ENCODE results near the gene GALNT14.

Gene GALNT14

GRCh38 chr2:30974092-30974491 is 164.1 kb downstream of the GALNT14 start:
- DNase-seq (ENCODE audit: low spot score), result no peak

- no peak for DNase-seq (ENCODE audit: low spot score)
Observed at GRCh38 chr2:30971231-30972025, 166.8 kb downstream of the GALNT14 start.

DNA sequence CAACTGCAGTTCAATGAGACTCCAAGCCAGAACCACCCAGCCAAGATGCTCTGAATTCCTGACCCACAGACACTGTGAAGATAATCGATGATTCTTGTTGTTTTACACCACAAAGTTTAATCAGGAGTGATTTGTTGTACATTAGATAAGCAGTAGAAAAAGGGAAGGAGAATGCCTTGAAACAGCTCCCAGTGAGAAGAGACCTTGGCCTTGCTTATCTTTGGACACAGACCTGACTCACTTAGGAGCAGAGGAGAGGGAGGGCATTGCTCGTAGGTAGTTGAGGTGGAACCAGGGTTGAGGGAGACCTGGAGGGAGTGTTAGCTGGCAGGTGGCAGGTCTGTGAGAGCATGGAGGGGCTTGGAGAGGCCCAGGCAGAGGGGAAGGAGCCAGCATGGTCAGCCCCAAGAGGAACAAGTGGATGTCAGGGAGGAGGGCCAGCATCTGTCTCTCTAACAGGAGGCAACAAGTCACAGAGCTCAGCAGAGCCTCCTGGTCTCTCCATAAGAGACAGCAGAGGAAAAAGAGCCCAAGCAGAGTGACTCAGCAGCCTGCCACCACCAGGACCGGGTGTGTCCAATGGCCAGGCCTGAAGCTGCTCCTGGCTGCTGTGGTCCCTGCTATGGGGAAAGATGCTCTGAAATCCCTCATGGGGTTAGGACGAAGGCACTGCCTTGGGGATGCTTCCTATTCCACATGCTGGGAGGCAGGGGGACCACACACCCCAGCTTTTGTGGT is 169.4 kb downstream of the GALNT14 start:
- no peak for DNase-seq (ENCODE audit: low spot score)

GRCh38 chr2:30966786-30967185 is 171.5 kb downstream of the GALNT14 start:
- DNase-seq (ENCODE audit: low spot score), result no peak

DNA sequence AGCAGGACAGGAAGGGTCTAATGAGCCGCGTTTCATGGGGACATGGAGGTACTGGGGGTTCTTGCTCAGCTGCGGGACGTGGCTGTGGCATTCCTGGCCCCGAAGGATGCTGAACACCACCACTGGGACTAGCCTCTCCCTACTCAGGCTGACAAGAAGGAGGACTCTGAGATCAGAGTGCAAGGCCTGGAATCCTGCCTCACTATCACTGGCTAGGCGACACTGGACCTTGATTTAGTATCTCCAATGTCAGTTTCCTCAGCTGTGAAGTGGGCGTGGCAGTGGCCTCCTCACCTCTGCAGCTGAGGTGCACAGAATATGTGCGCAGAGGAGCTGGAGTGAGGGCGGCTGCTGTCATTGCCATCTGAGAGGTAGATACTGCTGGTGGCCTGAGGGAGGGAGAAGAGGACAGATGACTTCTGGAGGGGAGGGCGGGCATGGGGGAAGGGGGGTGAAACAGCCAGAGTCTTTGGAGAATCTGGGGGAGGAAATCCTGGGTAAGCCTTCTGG is 173.2 kb downstream of the GALNT14 start:
- no peak for DNase-seq (ENCODE audit: low spot score)

- DNase-seq (ENCODE audit: low spot score), result no peak
Observed at GRCh38 chr2:30964334-30965005, 173.8 kb downstream of the GALNT14 start.

- DNase-seq (ENCODE audit: low spot score), result no peak
Observed at GRCh38 chr2:30963184-30963583, 175.1 kb downstream of the GALNT14 start.

DNA sequence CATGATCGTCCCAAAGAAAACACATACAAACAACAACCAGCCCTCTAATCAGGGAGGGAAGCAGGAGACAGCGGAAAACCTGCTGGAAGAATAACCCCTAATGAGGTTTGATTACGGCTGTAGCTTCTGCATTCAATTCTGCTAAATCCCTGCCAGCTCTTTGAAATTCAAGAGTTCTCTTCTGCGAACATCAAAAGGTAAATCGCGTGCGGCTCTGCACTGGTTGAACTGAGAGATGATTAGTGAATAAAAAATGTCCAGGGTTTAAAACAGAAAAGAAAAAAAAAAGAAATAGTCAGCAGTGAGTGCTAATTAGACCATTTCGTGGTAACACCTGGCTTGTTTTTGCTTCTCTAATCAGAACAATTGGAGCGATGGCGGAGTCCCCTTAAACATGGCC is 178.0 kb downstream of the GALNT14 start:
- DNase-seq (ENCODE audit: low spot score), result no peak

DNA sequence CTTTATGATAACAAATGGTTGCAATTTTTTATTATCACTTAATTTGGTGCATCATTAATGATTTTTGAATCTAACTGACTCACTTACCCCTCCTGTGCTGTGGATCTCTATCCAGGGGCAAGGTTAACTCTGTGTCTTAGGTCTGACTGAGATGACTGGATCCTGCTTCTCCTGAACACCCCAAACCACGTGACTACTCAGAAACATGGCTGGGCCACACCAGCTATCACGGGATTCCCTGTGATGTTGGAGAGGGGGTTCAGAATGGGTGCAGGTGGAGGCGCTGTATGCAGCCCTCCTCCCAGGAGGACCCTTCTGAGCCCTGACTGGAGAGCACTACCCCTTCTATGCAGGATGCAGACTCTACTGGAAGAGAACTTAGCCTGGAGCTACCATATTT is 178.6 kb downstream of the GALNT14 start:
- DNase-seq (ENCODE audit: low spot score), result no peak

DNA sequence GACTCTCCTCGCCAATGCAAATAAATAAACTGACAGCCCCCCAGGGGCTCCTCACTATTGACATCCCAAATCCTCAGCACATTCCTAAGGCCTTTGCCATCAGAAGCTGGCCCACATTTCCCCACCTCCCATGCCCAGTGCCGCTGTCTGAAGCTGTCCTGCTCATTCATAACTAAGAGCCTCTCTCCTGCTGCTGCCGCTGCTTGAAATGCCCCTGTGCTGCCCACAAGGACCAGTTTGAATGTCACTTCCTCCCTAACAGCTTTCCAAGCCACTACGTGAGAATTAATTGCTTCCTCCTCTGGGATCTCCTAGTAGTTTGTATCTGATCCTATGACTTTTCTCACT is 179.3 kb downstream of the GALNT14 start:
- DNase-seq (ENCODE audit: low spot score), result no peak

DNA sequence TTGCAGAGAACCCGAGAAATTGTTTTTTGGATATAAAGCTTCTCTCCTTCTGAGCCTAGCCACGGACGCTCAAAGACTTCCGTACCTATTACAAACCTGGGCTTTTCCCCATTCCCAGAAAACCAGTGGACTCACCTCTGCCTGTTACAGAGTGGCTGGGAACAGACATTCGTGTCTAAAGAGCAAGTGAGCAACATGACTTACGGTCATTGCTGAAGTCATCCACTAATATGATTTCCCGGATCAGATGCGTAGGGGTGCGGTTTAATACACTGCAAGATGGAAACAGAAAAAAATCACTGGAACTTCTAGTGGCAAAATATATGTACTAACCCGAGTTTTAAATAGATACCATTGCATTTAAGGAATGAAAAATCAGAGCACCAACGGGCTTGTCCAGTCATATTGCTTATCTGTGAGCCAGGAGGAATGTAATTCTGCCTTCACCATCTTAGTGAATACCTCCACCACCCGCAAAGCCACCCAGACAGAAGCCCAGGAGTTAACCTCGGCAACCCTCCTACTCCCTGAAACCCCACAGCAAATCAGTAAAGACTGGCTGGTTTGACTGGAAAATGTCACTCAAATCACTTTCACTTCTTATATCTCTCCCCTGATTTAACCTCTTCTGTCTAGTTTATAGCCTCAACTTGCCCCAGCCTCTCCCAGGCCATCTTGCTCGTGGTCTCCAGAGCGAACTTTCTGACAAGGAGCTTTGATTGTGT is 179.9 kb downstream of the GALNT14 start:
- DNase-seq (ENCODE audit: low spot score), result no peak

- DNase-seq (ENCODE audit: low spot score), result no peak
Observed at GRCh38 chr2:30957591-30957990, 180.6 kb downstream of the GALNT14 start.

DNA sequence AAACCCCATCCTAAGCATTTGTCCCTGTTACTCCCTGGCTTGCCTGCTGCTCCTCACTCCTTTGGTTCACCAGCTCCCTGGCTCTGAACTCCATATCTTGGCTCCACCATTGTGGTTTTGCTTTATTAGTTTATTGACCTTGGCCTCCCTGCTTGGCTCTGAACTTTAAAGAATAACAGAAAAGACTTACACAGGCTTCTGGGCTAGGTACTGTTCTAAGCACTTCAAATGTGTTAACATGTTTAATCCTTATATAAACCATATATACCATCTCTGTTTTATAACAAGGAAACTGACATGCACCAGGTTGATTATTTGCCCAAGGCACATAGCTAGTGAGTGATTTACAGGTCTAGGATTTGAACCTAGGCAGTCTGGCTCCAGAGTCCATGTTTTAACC is 181.2 kb downstream of the GALNT14 start:
- DNase-seq (ENCODE audit: low spot score), result no peak

DNA sequence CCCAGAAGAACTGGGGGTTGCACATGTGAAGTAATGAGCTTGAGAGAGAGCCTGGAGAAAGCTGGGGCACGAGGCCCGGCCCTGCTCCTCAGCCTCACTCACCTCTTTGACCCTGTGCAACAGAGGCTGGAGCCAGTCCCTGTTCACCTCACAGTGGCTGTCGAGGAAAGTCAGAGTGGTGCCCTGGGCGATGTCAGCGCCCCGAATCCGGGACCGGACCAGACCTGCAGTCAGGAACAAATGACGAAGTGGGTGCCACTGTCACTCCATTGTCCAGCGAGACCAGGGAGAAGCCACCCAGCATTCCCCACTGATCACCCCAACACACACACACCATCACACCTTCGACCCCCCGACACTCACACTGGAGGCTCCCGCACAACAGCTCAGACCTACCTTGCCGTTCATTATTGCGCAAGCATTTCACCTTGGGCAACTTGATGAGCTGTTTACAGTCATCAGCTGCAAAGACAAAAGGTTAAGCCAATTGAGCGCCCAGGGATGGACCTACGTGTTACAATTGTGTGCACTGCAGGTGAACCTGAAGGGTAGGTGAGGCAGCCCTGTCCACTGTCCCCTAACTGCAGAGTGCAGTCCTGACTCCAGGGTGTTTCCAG is 182.6 kb downstream of the GALNT14 start:
- no peak for DNase-seq (ENCODE audit: low spot score)

- no peak for DNase-seq (ENCODE audit: low spot score)
Observed at GRCh38 chr2:30950339-30950738, 187.9 kb downstream of the GALNT14 start.

DNA sequence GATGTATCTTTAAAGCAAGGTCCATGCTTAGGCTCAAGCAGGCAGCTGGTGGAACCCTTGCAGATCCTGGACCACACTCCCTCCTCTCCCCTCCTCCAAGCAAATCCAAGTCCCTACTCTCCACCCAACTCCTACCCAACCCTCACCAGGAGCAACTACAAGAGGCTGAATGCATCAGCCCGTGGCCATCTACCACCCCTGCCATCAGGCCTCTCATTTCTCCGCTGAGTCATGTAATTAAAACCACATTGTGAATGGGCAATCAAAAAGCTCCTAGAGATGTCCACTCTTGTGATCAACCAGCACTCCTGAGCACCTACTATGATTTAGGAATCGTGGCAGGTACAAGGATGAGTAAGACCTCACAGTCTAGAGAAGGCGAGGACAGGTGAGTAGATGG is 188.8 kb downstream of the GALNT14 start:
- no peak for DNase-seq (ENCODE audit: low spot score)

GRCh38 chr2:30948857-30949256 is 189.4 kb downstream of the GALNT14 start:
- DNase-seq (ENCODE audit: low spot score), result no peak

GRCh38 chr2:30948130-30948529 is 190.1 kb downstream of the GALNT14 start:
- DNase-seq (ENCODE audit: low spot score), result no peak

GRCh38 chr2:30947686-30948085 is 190.6 kb downstream of the GALNT14 start:
- DNase-seq (ENCODE audit: low spot score), result no peak

DNA sequence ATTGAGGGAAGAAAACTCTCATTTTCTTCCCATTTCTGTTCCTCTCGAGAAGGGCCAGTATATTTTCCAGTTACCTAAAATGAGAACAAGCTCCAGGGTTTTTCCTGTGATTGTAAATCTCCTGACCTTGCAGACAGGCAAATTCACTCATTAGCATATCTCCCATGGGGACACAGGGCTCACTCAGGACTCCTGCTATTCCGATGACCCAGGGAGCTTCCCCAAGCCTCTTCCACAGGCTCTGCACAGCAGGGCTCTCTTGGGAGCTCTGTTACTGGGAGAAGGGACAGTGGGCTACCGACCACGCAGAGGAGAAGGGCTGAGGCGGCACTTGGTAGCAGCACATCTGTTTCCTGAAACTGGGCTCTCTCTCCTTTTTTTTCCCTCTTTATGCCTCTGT is 195.8 kb downstream of the GALNT14 start:
- no peak for DNase-seq (ENCODE audit: low spot score)

- no peak for DNase-seq (ENCODE audit: low spot score)
Observed at GRCh38 chr2:30940839-30941238, 197.4 kb downstream of the GALNT14 start.

- no peak for DNase-seq (ENCODE audit: low spot score)
Observed at GRCh38 chr2:30939364-30939763, 198.9 kb downstream of the GALNT14 start.

Measured in CD4-positive, alpha-beta T cell treated with Interleukin-15 for 4 hours (primary cell).